AG20443 (cell line): Measurements from ENCODE around the gene FDXR.
A peak's percentile ranks its signal among the peaks of the same experiment; 100 is the strongest.

Source experiments
- DNase-seq: peaks from one replicate; pipeline ENCODE4 v3.0.0; 2012; ENCODE audit warnings: low spot score, mixed read lengths

Gene FDXR

DNA sequence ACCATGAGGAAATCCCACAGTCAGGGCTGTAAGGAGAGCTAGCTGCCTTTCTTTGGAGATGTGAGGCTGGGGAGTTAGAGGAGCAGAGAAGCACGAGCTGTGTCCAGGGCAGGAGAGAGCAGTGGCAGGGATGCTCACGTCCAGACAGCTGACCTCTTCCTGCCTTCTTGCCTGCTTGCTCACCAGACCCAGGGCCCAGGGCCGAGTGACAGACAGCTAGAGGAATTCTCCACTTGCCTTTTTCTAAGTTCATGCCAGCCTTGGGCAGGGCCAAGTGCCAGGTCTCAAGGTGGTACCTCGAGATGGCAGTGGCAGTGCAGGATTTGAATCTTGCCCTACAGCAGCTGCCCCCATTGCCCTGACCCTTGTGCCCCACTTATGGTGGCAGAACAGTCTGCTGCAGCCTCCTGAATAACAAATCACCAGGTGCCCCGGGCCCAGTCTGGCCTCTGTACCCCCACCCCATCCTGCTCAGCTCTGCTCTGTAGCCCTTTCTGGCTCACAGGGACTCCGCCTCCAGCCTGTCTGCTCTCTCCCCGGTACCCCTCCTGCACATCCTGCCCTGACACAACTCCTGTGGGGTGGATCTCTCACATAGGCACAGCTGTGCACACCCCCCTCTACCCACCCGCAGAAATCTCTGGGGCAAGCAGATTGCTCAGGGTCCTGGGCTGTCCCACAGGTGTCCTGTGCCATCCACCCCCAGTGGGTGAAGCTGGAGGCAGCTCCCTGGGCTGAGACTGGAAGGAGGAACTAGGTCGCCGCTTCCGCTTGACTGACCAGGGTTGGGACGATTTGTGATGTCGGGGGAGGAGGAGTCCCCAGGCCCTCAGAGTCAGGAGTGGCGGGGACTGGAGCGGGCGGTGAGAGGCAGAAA lies 39.1 kb downstream of the FDXR start:
- DNase-seq = peak; percentile 71

DNA sequence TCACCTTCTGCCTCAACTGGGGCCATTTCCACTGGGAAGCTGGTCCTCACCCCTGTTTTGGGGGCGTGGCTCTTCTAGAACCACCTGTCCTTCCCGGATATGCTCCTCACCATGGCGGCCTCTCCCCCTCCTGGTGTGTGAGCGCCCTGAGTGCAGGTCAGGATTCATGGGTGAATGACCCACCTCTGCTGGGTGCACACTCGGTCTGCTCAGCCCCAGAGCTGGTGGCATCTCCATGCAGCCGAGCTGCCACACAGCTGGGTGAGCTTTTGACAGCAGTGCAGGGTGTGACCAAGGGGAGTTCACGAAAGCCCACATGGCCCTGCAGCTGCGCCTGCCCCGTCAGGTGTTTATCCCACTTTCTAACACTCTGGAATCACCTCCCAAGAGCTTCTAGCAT lies 40.4 kb downstream of the FDXR start:
- DNase-seq = no peak

DNA sequence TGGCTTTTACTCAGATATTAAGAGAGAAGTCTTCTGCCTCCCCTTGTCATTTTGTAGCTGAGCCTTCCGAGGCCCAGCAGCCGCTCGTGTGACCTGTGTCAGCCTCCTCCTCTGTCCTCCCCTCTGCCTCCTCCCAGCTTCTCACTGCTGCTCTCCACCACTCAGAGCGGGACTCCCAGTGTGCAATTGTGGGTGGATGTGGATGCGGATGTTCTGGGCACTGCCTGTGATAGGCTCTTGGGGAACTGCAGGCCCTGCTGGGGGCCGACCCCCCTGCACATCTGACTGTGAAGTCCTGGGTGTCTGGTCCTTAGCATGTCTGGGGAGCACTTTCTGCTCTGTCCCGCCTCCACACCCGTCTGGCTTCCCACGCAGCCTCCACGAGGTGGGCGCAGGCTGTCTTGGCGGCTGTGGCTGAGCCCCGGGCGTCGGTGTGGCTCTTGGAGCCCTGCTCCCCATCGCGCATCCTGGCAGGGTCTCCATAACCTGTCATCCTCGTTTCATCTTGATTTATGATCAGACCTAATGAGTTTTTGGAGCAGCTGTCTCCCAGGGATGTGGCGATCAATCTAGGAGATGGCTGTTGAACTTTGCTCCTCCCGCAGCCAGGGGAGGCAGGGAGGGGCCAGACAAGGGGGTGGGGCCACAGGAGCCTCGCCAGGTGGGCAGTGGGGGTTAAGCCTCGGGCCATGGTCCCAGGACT lies 41.2 kb downstream of the FDXR start:
- no peak for DNase-seq

DNA sequence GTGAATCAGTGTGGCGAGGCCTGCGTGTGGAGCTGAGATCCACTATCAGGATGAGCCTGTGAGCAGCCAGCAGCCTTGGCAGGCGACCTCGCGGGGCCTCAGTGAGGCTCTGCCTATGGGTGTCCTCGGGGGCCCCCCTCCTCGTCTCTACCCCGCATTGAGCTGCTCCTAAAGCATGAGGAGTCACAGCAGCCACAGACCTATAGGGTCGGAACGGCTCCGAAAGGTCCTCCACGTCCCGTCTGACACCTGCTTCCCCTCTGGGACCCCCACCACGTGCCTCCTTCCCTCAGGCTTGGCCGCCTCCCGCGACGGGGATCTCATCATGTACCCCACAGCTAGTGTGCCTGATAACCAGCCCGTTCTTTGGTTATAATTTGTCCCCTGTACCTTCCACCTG lies 41.9 kb downstream of the FDXR start:
- no peak for DNase-seq

DNA sequence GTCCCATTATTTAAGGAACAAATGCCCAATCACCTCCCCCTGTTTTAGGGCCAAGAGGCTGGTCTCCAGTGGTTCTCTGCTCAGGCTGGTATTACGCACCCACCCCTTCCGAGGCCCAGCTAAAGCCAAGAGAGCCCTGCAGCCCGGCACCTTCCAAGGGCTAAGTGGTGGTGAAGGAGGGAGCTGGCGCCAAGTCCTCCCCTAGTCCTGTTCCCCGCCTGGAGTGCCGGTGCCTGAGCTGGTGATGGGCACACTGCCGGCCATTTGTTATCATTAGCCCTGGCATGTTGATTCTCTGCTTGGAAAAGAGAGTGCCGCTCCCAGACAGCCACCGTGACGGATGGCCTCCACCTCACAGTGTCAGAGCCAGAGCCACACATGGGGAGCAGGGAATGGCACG lies 45.0 kb downstream of the FDXR start:
- DNase-seq = no peak

DNA sequence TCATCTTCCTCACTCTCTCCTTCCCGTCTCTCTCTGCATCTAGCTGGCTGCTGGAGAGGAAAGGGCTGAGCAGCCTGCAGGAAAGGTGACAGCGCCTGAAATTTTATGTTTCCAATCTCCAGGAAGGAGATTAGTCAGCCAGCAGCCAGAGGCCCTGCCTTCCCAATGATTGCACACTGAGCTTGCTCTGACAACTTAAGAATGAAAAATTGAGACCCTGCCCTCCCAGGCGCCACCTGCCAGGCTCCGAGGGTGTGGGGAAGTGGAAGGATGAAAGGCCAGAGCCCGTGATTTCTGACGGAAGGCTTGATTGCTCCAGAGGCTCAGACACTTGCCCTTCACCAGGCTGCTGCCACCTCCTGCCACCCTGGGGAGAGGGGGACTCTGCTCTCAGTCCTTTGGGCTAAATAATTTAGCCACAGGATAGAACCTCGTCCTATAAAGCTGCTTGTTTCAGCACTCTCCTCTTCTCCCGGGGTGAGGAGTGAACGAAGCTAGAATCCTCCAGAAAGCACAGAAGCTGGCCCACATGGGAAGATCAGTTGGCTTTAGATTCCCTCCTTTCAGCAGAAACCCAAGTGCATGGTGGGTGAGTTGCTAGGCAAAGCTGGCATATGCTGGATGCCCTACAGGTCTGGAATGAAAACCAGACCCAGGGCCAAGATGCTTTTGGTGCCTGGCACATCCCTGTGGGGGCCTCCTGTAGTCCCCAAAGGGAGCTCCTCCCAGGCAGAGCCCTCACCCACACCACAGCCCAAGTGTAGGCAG lies 46.7 kb downstream of the FDXR start:
- no peak for DNase-seq

DNA sequence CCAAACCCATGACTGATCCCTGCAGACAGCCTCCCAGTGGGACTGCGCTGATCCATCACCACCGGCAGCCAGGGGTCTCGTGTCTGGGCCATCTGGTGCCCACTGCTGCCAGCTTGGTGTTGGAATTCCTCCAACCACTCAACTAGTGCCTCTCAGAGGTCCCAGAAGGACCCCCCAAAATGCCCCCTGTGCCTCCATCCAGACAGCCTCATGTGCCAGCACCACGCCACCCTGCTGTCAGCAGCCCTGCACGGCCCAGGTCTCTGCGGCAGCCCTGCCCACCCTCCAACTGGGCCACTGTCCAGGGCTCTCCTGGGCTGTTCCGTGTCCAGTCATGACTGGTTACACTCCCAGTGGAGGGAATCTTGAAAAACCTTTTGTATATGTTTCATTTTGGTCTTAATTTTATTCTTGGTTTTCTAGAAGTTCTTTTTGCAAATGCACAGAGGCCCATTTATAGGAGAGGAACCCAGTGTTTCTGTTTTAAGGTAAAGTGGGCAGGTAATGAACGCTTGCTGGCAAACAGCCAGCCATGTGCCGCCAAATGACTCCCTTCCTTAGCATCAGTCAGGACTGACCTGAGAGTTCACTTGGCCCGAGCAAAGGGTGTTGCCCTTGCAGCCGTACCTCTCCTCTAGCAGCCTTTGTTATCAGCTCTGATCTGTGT lies 47.7 kb downstream of the FDXR start:
- DNase-seq = no peak

DNA sequence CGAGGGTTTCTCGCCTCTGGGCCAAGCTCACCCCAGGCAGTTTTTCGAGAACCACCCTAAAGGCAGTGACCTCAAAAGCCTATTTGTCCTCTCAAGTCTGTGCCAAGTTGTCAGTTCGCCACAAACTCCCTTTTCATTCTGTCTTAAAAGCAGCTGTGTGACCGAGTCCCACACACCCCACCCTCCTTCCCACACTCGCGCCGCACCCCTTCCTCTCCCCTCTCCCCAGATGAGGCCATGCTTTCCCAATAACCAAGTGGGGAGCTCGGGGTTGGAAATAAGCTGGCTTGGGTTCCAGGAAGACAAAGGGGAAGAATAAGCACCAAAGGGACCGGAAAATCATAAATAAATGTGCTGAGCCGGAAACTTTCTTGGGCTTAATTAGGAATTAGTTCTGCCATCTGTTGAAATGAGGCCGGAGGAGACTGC lies 49.8 kb downstream of the FDXR start:
- no peak for DNase-seq

DNA sequence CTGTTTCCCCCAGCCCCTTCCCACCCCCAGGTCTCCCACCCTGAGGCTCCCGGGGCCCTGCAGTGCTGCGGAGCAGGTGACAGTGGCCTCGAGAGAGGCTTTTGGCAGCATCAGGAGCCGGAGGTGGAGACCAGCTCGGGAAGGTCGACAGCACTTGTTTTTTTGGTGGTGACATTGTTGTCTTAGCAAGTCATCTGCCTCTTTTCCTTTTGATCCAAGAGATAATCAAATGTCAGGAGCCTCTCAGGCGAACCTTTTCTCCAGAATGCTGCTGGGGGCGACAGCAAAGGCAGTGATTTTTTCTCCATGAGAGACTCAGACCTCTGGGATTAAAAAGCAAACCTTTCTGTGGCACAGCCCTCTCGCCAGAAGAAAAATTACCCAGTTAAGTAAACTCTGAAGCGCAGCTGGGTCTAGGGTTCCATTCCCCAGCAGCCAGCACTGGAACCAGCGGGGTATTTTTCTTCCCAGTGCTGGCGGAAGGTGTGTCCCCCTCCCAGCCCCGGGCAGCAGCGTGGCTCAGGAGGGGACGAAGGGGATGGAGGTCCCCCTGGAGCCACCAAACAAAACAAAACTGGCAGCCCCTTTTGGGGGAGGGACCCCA lies 50.4 kb downstream of the FDXR start:
- no peak for DNase-seq

DNA sequence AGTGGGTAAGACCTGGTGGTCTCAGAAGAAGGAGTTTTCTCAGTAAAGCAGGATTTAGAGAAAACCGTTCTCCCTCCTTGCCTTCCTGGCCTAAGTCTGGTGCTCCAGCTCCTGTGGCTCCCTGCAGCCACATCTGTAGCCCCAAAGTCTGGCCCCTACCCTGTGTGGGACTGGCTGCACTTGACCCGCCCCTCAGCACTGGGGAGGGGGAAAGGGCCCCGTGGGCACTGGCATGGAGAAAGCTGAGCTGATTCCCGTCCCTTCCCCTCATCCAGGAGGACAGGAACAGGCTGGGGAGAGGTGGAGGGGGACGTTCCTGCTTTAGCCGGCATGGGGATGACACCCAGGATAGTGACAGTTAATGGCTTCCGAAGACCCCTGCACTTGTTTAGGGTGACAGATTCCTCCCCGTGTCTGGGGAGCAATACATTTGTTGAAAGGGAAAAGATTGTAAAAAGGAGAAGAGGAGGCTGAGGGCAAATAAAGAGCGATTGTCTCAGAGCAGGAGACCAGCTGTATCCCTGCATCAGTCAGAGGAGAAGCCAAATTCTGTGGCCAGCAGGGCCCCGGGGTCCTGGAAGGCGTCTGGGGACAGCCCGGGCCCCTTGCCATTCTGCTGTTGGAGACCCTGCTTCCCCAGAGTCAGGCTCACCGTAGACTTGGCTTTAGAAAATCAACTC lies 51.0 kb downstream of the FDXR start:
- no peak for DNase-seq

DNA sequence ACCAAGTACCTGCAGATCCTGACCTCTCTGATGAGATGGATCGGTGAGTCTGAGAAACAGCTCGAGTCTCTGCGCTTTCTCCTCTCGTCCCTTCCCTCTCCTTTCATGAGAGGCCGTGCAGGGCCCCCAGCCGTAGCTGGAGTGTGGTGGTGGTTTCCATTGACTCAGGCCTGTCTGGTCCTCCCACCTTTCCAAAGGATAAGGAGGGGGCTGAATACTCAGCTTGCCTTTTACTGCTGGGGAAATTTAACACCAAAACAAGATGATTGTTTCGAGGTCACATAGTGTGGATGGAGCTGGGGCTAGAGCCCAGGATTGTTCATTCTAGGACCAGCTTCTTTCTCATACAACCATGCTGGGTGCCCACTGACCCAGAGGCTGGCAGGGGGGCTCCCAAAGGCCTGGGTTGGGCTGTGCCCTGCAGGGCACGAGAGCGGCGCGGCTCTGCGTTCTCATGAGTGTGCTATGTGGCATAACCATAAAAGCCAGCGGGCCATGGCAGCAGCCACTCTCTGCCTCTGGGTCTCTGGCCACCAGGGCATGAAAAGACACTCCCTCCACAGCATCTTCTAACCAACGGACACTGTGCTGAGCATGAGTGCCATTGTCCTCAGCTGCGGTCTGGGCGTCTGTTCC lies 52.9 kb downstream of the FDXR start:
- no peak for DNase-seq

DNA sequence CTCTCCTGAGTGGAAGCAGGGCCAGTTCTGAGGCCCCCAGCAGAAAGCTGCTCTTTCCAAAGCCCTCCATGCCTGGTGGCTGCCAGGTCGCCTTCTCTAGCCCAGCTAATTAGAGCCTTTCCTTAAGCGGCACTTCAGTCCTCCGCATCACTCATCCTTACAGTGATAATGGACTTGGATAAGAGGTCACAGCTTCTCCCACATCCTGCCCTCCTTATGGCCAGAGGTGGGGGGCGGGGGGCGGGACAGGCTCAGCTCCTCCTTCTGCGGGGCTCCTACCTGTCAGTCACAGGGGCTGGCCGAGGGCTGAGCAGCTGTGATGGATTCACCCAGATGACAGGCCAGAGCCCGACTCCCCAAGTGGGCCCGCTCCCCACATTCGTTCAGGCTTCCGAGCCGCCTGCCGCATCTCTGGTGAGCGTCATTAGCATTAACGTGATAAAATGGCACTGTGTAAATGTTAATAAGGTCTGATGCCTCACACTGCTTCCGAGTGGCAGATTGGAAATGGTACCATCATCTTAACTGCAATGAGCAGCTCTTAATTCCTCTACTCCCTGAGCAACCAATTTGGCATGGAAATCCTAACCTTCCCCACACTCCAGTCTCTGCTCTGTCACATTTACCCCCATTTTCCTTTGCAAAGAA lies 54.4 kb downstream of the FDXR start:
- DNase-seq = no peak

DNA sequence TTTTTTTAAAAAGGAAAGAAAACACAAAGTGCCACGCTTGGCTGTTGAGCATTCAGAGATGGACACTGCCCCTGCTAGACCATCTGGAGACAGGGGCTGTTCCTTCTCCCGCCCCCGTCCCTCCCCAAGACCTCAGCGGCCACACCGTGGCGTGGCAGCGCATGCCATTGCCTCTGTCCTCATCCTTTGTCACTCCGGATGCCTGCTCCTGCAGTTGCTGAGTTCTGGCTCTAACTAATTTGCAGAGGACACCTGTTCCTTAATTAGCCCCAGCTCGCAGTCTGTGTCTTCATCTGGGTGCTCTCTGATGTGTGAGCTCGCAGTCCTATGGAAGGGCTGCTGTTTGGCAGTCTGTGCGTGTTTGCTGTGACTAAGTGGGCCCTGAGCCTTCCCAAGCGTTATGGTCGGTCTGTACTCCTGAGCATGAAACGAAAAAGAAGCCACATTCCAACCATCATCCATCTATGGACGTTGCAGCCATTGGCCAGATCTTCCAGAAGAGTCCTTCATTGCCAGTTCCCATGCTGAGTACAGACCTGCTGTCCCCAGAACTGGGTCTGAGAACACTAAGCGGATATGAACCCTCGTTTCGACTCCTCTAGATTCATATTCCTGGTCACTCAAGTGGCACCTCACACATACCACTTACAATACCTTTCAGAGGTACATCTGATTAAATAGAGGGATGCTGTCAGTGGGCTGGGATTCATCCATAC lies 55.7 kb downstream of the FDXR start:
- DNase-seq = no peak

DNA sequence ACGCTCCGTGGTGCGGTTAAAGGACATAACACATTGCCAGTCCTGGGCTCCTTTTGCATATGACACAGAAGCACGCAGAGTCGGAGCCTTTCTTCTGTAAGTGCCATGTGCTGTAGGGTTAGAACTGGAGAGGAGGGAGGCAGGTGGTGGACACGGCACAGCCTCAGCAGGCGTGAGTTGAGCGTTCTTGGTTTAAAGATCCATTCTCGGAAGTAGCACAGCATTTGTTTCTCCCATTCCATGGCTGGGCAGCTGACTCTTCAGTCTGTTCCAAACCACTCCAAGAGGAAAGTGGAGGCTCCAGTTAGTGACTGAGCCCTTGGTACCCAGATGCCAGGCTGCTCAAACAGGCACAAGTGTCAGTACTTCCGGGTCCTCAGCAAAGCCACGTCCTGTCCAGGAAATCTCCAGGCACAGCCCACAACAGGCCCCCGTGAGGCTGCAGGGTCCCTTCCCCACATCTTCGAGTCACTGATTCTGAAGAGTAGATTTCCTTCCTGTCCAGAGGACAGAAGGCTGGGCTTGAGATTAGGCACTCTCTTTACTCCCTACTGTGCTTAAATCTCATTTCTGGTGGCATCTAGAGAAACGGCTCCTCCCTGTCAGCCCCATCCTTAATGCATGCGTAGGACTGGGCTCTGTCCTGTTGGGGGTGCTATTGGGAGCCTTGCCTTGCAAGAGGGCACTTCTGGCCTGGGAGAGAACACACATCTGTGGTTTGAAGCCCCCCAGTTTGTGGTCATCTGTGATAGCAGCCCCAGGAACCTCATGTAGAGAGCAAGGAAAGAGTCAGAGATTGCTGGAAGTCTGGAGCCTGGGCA lies 57.0 kb downstream of the FDXR start:
- no peak for DNase-seq

DNA sequence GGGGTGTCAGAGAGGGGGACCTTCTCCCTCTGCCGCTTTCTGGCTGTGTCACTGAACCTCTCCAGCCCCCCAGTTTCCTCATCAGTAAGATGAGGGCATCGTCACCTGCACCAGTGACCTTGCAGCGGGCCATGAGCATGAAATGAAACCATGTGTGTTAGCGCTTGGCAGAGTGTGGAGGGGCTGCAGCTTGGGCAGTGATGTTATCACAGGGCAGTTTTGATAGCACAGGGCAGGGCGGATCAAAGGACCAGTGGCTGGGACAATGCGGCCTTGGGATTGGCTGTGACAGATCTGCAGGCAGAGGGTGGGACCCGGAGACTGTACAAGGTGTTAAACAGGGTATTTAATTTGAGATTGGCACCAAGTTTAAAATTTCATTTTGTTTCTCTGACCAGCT lies 57.7 kb downstream of the FDXR start:
- DNase-seq = no peak

DNA sequence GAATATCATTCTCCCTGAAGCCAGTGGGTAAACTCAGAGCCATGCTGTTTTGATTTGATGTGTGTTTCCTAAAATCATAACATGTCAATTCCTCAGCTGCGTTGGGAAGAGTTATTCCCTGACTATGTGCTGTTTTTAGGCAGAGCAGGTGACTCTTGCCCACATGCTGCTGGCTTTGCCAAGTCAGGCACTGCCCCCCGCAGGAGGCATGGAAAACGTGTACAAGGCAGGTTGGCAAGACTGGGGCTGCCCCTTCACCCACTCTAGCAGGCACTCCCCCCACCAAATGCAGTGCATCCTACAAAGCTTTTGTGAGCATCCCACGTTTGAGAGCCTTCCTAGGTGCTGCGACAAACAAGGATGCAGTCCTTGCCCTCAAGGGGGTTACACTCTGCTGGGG lies 58.3 kb downstream of the FDXR start:
- DNase-seq = no peak
